ENCODE results near the gene MBIP.

Gene MBIP

GRCh38 chr14:36306836-36307235 lies 13.6 kb downstream of the MBIP start:
- DNase-seq: no peak

GRCh38 chr14:36304895-36305294 lies 15.5 kb downstream of the MBIP start:
- DNase-seq: no peak

- DNase-seq: no peak
Measured at GRCh38 chr14:36303960-36304359, 16.5 kb downstream of the MBIP start.

GRCh38 chr14:36302823-36303222 lies 17.6 kb downstream of the MBIP start:
- no peak for DNase-seq

GRCh38 chr14:36301159-36301558 lies 19.3 kb downstream of the MBIP start:
- no peak for DNase-seq

- no peak for DNase-seq
Measured at GRCh38 chr14:36300337-36300736, 20.1 kb downstream of the MBIP start.

GRCh38 chr14:36295642-36296627 lies 24.5 kb downstream of the MBIP start:
- no peak for DNase-seq

GRCh38 chr14:36294543-36294942 lies 25.9 kb downstream of the MBIP start:
- DNase-seq: no peak

GRCh38 chr14:36293824-36294223 lies 26.6 kb downstream of the MBIP start:
- no peak for DNase-seq

- DNase-seq: no peak
Measured at GRCh38 chr14:36289954-36290353, 30.5 kb downstream of the MBIP start.

- DNase-seq: no peak
Measured at GRCh38 chr14:36288496-36288895, 31.9 kb downstream of the MBIP start.

GRCh38 chr14:36284971-36285595 lies 35.4 kb downstream of the MBIP start:
- no peak for DNase-seq

GRCh38 chr14:36281309-36281708 lies 39.1 kb downstream of the MBIP start:
- no peak for DNase-seq

- DNase-seq: no peak
Measured at GRCh38 chr14:36279306-36280190, 40.9 kb downstream of the MBIP start.

GRCh38 chr14:36275741-36276140 lies 44.7 kb downstream of the MBIP start:
- DNase-seq: no peak

GRCh38 chr14:36271939-36272907 lies 48.2 kb downstream of the MBIP start:
- DNase-seq: peak; percentile 2

- peak; percentile 2 for DNase-seq
Measured at GRCh38 chr14:36271222-36271621, 49.2 kb downstream of the MBIP start.

- no peak for DNase-seq
Measured at GRCh38 chr14:36270191-36270590, 50.2 kb downstream of the MBIP start.

- DNase-seq: no peak
Measured at GRCh38 chr14:36268121-36268520, 52.3 kb downstream of the MBIP start.

GRCh38 chr14:36264595-36264994 lies 55.8 kb downstream of the MBIP start:
- DNase-seq: no peak

GRCh38 chr14:36264107-36264506 lies 56.3 kb downstream of the MBIP start:
- no peak for DNase-seq
